Hepatocyte (in vitro differentiated cells): ENCODE measurements around the gene BOLA3.

ENCODE experiments used
- EZH2 ChIP-seq: fragments of 200-600 bp; sonication (generic); IDR thresholded peaks from 2 replicates; pipeline ENCODE4 v1.6.1; 2016; ENCODE audit warnings: antibody characterized with exemption, mild to moderate bottlenecking, borderline replicate concordance
- EZH2phosphoT487 ChIP-seq: fragments of 200-600 bp; sonication (generic); IDR thresholded peaks from one replicate; pipeline ENCODE4 v1.6.1; 2018; ENCODE audit warnings: antibody characterized with exemption, mild to moderate bottlenecking, low read depth, moderate library complexity; ENCODE audit not compliant: unreplicated experiment, severe bottlenecking
- TF ChIP-seq, protein P1 (sequence below): fragments of 200-600 bp; sonication (generic); IDR thresholded peaks from 2 replicates; pipeline ENCODE4 v1.5.1; 2016; ENCODE audit warnings: antibody characterized with exemption, mild to moderate bottlenecking; ENCODE audit not compliant: poor library complexity

DNA sequence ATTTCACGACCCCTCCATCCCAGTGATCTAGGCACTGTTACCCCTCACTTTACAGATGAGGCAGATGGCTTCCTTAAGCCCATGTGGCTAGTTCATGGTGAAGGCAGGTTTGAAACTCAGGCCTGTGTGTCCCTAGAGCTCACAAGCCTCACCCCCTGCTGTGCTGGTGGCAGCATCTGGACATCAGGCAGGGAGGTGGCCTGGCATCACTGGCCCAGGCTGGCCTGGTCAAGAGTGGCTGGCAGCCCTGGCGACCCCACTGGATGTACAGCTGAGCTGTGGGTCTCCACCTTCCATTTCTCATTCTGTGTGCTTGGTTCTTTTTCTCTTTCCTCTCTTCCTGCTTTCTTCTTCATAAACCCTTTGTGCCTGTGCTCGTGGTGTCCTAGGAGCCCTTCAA, 56.3 kb downstream of the BOLA3 start:
- TF ChIP-seq, protein P1, sequence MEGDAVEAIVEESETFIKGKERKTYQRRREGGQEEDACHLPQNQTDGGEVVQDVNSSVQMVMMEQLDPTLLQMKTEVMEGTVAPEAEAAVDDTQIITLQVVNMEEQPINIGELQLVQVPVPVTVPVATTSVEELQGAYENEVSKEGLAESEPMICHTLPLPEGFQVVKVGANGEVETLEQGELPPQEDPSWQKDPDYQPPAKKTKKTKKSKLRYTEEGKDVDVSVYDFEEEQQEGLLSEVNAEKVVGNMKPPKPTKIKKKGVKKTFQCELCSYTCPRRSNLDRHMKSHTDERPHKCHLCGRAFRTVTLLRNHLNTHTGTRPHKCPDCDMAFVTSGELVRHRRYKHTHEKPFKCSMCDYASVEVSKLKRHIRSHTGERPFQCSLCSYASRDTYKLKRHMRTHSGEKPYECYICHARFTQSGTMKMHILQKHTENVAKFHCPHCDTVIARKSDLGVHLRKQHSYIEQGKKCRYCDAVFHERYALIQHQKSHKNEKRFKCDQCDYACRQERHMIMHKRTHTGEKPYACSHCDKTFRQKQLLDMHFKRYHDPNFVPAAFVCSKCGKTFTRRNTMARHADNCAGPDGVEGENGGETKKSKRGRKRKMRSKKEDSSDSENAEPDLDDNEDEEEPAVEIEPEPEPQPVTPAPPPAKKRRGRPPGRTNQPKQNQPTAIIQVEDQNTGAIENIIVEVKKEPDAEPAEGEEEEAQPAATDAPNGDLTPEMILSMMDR, result no peak
- no peak for TF ChIP-seq EZH2
- TF ChIP-seq EZH2phosphoT487, result no peak
